Measurements from ENCODE around the gene RNF181.

The RNF181 gene

DNA sequence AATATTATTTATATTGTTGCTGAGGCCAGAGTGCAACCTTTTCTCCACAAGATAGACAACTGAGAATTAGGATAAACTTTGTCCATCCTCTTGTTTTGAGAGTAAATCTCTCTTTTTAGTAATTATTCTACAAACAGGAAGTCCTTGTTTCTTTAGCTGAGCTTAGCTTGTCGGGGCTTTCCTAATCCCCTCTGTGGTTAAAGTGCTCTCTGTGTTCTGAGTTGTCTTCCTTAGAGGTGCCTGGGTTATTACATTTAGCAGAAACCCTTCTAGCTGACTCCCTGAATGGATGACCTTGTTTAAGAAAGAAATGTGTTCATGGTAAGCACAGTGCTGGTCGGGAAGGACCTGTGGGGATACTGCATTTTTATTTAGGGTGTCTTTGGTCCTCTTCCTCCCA, 33.1 kb downstream of the RNF181 start:
- peaks cover 44% of the 10 kb centered on the region for H3K79me2 ChIP-seq (ENCODE audit: low read length)
- no peak overlapping the region for H2AFZ ChIP-seq (ENCODE audit: low read length)
- H3K4me2 ChIP-seq (ENCODE audit: low read depth, low read length): peak overlapping the region; percentile 49; the same call in 1 of the 2 replicates
- H3K9me2 ChIP-seq (replicated peaks; ENCODE audit: insufficient read depth, low read length): no peaks in the 10 kb centered on the region
- H4K20me1 ChIP-seq (ENCODE audit: insufficient read depth, low read length): no peaks in the 10 kb centered on the region
- TF ChIP-seq, protein P1, sequence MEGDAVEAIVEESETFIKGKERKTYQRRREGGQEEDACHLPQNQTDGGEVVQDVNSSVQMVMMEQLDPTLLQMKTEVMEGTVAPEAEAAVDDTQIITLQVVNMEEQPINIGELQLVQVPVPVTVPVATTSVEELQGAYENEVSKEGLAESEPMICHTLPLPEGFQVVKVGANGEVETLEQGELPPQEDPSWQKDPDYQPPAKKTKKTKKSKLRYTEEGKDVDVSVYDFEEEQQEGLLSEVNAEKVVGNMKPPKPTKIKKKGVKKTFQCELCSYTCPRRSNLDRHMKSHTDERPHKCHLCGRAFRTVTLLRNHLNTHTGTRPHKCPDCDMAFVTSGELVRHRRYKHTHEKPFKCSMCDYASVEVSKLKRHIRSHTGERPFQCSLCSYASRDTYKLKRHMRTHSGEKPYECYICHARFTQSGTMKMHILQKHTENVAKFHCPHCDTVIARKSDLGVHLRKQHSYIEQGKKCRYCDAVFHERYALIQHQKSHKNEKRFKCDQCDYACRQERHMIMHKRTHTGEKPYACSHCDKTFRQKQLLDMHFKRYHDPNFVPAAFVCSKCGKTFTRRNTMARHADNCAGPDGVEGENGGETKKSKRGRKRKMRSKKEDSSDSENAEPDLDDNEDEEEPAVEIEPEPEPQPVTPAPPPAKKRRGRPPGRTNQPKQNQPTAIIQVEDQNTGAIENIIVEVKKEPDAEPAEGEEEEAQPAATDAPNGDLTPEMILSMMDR (IDR thresholded peaks at IDR 0.05; ENCODE audit: low read length): no peak
- TF ChIP-seq EZH2 (optimal IDR thresholded peaks at IDR 0.05; ENCODE audit: low read depth, low read length) (no peak), EZH2phosphoT487 (IDR thresholded peaks at IDR 0.05; ENCODE audit: low read length) (no peak)
- H3K27ac ChIP-seq (ENCODE audit: low read length): peak overlapping the region; percentile 67; the same call in 1 of the 2 replicates
- H3K4me1 ChIP-seq (ENCODE audit: low read length): peaks cover 13% of the 10 kb centered on the region
- H3K27me3 ChIP-seq (replicated peaks; ENCODE audit: insufficient read depth, low read length): no peaks in the 10 kb centered on the region
- peaks cover 18% of the 10 kb centered on the region for H3F3A ChIP-seq (ENCODE audit: insufficient read depth, low read length)
- H3K9me3 ChIP-seq (replicated peaks; ENCODE audit: insufficient read depth, low read length): no peaks in the 10 kb centered on the region
- H3K4me3 ChIP-seq (ENCODE audit: low read length): 0 out of 2 replicates have a peak overlapping the region, but pooled peaks have one; percentile 1
- peak; percentile 86 for DNase-seq
- no peak overlapping the region; the same call in 1 of the 2 replicates for H3K9ac ChIP-seq (ENCODE audit: low read length)
- peaks cover 21% of the 10 kb centered on the region for H3K36me3 ChIP-seq (replicated peaks; ENCODE audit: insufficient read depth, low read length)

DNA sequence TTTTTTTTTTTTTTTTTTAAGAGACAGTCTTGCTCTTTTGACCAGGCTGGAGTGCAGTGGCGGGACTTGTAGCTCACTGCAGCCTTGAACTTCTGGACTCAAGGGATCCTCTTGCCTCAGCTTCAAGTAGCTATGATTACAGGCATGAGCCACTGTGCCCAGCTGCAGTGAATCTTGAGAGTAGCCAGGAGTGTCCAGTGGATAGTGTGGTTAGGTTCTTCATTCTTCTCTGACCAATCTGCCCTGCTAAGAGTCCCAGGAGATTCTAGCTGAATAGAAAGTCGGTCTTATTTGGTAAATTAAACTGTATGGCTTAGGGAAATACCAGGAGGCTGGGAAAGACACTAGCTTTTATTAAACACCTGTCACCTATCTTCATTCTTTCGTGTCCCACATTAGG, 35.8 kb downstream of the RNF181 start:
- Histone ChIP-seq H3K4me3 (ENCODE audit: low read length) (no peak overlapping the region), H4K20me1 (ENCODE audit: insufficient read depth, low read length) (no peaks in the 10 kb centered on the region), H3K27me3 (replicated peaks; ENCODE audit: insufficient read depth, low read length) (no peaks in the 10 kb centered on the region), H3K9ac (ENCODE audit: low read length) (no peak overlapping the region), H3K36me3 (replicated peaks; ENCODE audit: insufficient read depth, low read length) (peaks cover 16% of the 10 kb centered on the region; the same call in 1 of the 2 replicates), H3K4me2 (ENCODE audit: low read depth, low read length) (no peak overlapping the region), H3K27ac (ENCODE audit: low read length) (no peak overlapping the region), H3K79me2 (ENCODE audit: low read length) (peaks cover 43% of the 10 kb centered on the region), H3F3A (ENCODE audit: insufficient read depth, low read length) (peaks cover 20% of the 10 kb centered on the region), H3K9me2 (replicated peaks; ENCODE audit: insufficient read depth, low read length) (no peaks in the 10 kb centered on the region), H3K4me1 (ENCODE audit: low read length) (peaks cover 13% of the 10 kb centered on the region), H2AFZ (ENCODE audit: low read length) (no peak overlapping the region), H3K9me3 (replicated peaks; ENCODE audit: insufficient read depth, low read length) (no peaks in the 10 kb centered on the region)
- DNase-seq: no peak
- TF ChIP-seq, protein P1 (IDR thresholded peaks at IDR 0.05; ENCODE audit: low read length): no peak
- no peak for TF ChIP-seq EZH2phosphoT487 (IDR thresholded peaks at IDR 0.05; ENCODE audit: low read length)
- no peak for TF ChIP-seq EZH2 (optimal IDR thresholded peaks at IDR 0.05; ENCODE audit: low read depth, low read length)

DNA sequence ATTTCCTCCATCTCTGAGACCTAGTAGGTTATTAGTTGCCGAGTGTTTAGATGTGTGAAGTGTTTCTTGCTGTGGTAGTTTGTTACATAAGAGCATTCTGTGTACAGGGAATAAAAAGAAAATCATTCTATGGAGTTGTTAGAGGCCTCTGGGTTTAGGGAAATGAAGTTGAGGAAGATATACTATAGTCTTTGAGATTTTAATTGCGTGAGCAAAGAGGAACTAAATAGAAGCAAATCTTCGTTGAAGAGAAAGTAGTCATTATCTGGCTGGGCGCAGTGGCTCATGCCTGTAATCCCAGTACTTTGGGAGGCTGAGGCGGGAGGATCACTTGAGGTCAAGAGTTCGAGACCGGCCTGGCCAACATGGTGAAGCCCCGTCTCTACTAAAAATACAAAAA, 39.5 kb downstream of the RNF181 start:
- Histone ChIP-seq H3K9me2 (replicated peaks; ENCODE audit: insufficient read depth, low read length) (no peaks in the 10 kb centered on the region), H4K20me1 (ENCODE audit: insufficient read depth, low read length) (no peaks in the 10 kb centered on the region)

More for the DNA sequence above, 39.5 kb downstream of the RNF181 start:
- no peak overlapping the region for H3K9ac ChIP-seq (ENCODE audit: low read length)
- no peak overlapping the region for H2AFZ ChIP-seq (ENCODE audit: low read length)
- peaks cover 13% of the 10 kb centered on the region for H3F3A ChIP-seq (ENCODE audit: insufficient read depth, low read length)
- peaks cover 7% of the 10 kb centered on the region; the same call in 1 of the 2 replicates for H3K4me1 ChIP-seq (ENCODE audit: low read length)
- no peak overlapping the region for H3K4me3 ChIP-seq (ENCODE audit: low read length)
- H3K36me3 ChIP-seq (replicated peaks; ENCODE audit: insufficient read depth, low read length): peaks cover 23% of the 10 kb centered on the region; the same call in 1 of the 2 replicates
- H3K27ac ChIP-seq (ENCODE audit: low read length): no peak overlapping the region
- H3K4me2 ChIP-seq (ENCODE audit: low read depth, low read length): no peak overlapping the region
- no peak for DNase-seq
- no peaks in the 10 kb centered on the region for H3K27me3 ChIP-seq (replicated peaks; ENCODE audit: insufficient read depth, low read length)
- TF ChIP-seq, protein P1 (IDR thresholded peaks at IDR 0.05; ENCODE audit: low read length): no peak
- TF ChIP-seq EZH2phosphoT487 (IDR thresholded peaks at IDR 0.05; ENCODE audit: low read length): no peak
- TF ChIP-seq EZH2 (optimal IDR thresholded peaks at IDR 0.05; ENCODE audit: low read depth, low read length): no peak
- H3K9me3 ChIP-seq (replicated peaks; ENCODE audit: insufficient read depth, low read length): no peaks in the 10 kb centered on the region
- peaks cover 47% of the 10 kb centered on the region for H3K79me2 ChIP-seq (ENCODE audit: low read length)

Data from MM.1S (cell line).